HUES64 (cell line): Measurements from ENCODE around the gene MAGED1.
"Not testable (repeated sequence)": the region's sequence is repeated elsewhere in the genome, so short reads cannot be mapped to it uniquely, and the experiment has no call there.

ENCODE experiments used
- H3K27ac ChIP-seq: 2 replicates; pipeline ENCODE4 v1.7.0; 2013; ENCODE audit warnings: low read depth, low read length, inconsistent platforms
- H3K27me3 ChIP-seq: 2 replicates; pipeline ENCODE4 v1.6.1; 2013; ENCODE audit warnings: mild to moderate bottlenecking, low read length; ENCODE audit not compliant: insufficient read depth
- H3K36me3 ChIP-seq: 2 replicates; pipeline ENCODE4 v1.6.1; 2013; ENCODE audit warnings: mild to moderate bottlenecking, low read length; ENCODE audit not compliant: insufficient read depth
- H3K4me1 ChIP-seq: 2 replicates; pipeline ENCODE4 v1.6.1; 2013; ENCODE audit warnings: mild to moderate bottlenecking, low read length, moderate library complexity; ENCODE audit not compliant: insufficient read depth
- H3K4me3 ChIP-seq: 2 replicates; pipeline ENCODE4 v1.5.1; 2013; ENCODE audit warnings: mild to moderate bottlenecking, low read length, moderate library complexity
- H3K9ac ChIP-seq: 2 replicates; pipeline ENCODE4 v1.6.1; 2013; ENCODE audit warnings: mild to moderate bottlenecking, low read depth, low read length
- H3K9me3 ChIP-seq: 2 replicates; pipeline ENCODE4 v1.6.1; 2013; ENCODE audit warnings: low read depth, low read length; ENCODE audit not compliant: insufficient read depth
- WGBS: fragments of 150-250, 120-280 bp; methylation state at CpG from one replicate; pipeline ENCODE4 v1.1.7; 2013; ENCODE audit warnings: missing lambda C conversion rate; 5-methylcytosine and 5-hydroxymethylcytosine counted together

The MAGED1 gene

GRCh38 chrX:51896626-51897025, 3.2 kb downstream of the MAGED1 start:
- Histone ChIP-seq H3K4me1 (peaks cover 5% of the 10 kb centered on the region; the same call in 1 of the 2 replicates), H3K36me3 (peaks cover 64% of the 10 kb centered on the region), H3K9ac (no peak overlapping the region), H3K4me3 (no peak overlapping the region), H3K27ac (no peak overlapping the region), H3K27me3 (no peaks in the 10 kb centered on the region), H3K9me3 (no peaks in the 10 kb centered on the region)
- 98% methylated on average over 12 of the region's 12 CpGs for WGBS

DNA sequence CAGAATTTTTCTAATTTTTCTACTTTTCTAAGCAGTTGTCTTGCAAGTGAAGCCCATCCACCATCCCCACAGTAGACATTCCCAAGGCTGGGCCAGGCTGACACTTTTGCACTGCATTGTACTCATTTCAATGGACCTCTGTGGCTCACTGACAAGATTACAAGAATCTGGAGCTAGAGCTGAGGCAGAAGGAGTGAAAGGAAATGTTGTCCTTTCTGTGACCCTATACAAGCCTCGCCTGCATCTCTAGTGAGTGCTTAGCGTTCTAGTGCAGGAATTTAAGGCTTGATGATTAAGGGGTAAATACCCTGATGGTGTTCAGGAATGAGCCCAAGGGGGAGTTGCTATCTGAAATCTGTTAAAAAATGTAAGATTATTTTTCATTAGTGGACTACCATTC, 6.3 kb downstream of the MAGED1 start:
- Histone ChIP-seq H3K4me3 (no peak overlapping the region), H3K27ac (no peak overlapping the region), H3K9me3 (no peaks in the 10 kb centered on the region), H3K36me3 (peaks cover 80% of the 10 kb centered on the region), H3K4me1 (peaks cover 5% of the 10 kb centered on the region; the same call in 1 of the 2 replicates), H3K9ac (no peak overlapping the region), H3K27me3 (no peaks in the 10 kb centered on the region)
- 93% methylated on average over 2 of the region's 2 CpGs for WGBS

GRCh38 chrX:51902510-51903050, 9.2 kb downstream of the MAGED1 start:
- Histone ChIP-seq H3K36me3 (peaks cover 55% of the 10 kb centered on the region), H3K9me3 (no peaks in the 10 kb centered on the region), H3K27ac (no peak overlapping the region), H3K4me1 (no peaks in the 10 kb centered on the region), H3K27me3 (no peaks in the 10 kb centered on the region), H3K9ac (no peak overlapping the region), H3K4me3 (no peak overlapping the region)
- 95% methylated on average over 4 of the region's 5 CpGs for WGBS

DNA sequence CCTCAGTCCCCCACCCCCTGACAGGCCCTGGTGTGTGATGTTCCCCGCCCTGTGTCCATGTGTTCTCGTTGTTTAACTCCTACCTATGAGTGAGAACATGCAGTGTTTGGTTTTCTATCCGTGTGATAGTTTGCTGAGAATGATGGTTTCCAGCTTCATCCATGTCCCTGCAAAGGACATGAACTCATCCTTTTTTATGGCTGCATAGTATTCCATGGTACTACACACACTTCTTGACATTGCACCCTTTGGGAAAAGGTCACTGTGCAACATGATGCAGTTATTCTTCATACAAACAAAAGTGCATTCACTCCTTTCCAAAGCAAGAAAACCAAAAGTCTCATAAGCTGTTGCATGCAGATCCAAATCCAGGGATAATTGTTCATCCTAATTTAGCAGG, 11.7 kb downstream of the MAGED1 start:
- not testable (repeated sequence) for H3K27me3 ChIP-seq, H3K9ac ChIP-seq, H3K4me3 ChIP-seq, H3K4me1 ChIP-seq, H3K27ac ChIP-seq, H3K9me3 ChIP-seq
- peaks cover 31% of the 10 kb centered on the region for H3K36me3 ChIP-seq
- WGBS = no CpG with 5 or more reads among the region's 3 CpGs

DNA sequence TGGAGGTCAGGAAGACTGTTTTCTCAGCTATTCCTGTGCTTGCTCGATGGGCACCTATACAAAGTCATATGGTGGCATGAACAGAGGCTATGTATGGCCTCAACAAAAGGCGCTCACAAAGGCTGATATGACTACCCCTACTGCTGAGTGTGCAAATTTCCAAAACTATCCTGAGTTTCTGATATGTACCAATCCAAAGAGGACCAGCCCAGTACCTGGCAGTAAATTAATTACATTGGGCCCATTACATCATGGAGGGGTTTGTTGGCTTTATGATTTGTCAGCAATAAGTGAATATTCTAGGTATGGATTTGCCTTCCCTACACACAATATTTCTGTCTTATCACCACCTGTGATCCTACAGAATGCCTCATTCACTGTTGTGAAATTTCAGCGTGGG, 12.3 kb downstream of the MAGED1 start:
- H3K27ac ChIP-seq = no peak overlapping the region
- H3K4me3 ChIP-seq = no peak overlapping the region

DNA sequence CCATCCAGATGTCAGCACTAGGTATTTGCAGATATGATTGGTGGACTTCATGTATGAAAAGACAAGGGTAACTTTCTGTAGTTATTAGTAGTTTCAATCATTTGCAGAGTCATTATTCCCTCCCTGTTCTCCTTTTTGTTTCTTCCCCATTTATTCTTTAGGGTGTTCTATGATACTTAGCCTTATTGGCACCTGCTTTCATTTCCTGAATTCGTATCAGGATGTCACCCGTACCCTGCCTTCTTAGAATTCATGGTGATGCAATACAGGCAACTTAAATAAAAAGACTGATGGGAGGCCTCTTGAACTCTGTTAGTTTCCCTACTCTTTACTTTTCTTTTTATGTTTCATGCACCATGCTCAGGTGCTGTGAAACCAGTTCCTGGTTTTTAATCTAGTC, 24.2 kb downstream of the MAGED1 start:
- Histone ChIP-seq H3K9ac (no peak overlapping the region), H3K4me1 (no peaks in the 10 kb centered on the region)

More for the DNA sequence above, 12.3 kb downstream of the MAGED1 start:
- H3K36me3 ChIP-seq = peaks cover 26% of the 10 kb centered on the region
- no peaks in the 10 kb centered on the region for H3K4me1 ChIP-seq
- no peak overlapping the region for H3K9ac ChIP-seq
- H3K9me3 ChIP-seq = no peaks in the 10 kb centered on the region
- no peaks in the 10 kb centered on the region for H3K27me3 ChIP-seq
- WGBS = 91% methylated on average over 3 of the region's 3 CpGs

DNA sequence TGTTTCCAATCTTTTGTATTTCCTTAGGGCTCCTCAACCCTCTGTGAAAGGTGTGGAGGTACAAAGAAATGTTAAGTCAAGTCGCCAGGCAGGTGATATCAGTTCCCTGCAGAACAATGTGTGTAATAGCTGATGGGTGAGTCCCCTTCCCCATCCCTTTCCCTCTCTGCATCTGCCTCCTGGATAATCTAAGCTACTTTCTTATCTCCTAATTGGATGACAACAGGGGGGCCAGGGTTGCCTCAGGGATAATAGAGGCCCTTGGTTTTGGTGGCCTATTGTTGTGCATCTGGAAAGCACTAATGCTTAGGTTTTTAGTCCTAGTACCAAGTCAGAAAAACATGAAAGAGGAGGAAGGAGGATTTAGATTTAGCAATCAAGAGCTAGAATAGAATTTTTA, 29.1 kb downstream of the MAGED1 start:
- Histone ChIP-seq H3K27ac (no peak overlapping the region), H3K4me3 (no peak overlapping the region), H3K27me3 (no peaks in the 10 kb centered on the region), H3K9ac (no peak overlapping the region), H3K36me3 (no peaks in the 10 kb centered on the region), H3K4me1 (no peaks in the 10 kb centered on the region), H3K9me3 (no peaks in the 10 kb centered on the region)
- WGBS = 80% methylated on average over 1 of the region's 1 CpG

More for the DNA sequence above, 24.2 kb downstream of the MAGED1 start:
- Histone ChIP-seq H3K4me3 (no peak overlapping the region), H3K9me3 (no peaks in the 10 kb centered on the region), H3K27ac (no peak overlapping the region), H3K27me3 (no peaks in the 10 kb centered on the region), H3K36me3 (no peaks in the 10 kb centered on the region)
- WGBS = 96% methylated on average over 2 of the region's 2 CpGs

DNA sequence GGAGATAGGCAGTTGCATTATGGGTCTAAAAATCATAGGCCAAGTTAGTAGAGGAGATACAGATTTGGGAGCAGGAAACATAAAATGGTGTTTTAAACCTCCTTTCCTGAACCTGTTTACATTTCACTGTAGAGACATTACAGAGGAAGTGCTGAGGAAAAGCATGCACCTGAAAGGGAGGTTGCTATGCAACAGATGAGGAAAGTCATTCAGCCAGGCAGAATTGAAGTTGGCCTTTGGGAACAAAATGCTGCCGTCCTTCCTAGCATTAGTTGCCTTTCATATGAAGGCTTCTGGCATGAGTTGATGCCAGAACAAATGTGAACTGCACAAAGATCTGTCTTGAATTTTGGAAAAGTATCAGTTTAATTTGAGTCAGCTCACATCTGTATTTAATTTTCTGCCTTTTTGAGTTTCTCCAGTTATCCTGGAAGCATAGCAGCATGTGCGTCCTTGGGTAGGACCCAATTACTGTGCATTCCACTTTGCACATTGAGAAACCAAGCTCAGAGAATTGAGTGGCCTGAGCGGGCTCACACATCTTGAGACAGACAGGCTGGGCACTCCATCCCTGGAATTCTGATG, 38.2 kb downstream of the MAGED1 start:
- H3K4me1 ChIP-seq = no peaks in the 10 kb centered on the region
- H3K9me3 ChIP-seq = no peaks in the 10 kb centered on the region
- no peak overlapping the region for H3K4me3 ChIP-seq
- no peak overlapping the region for H3K27ac ChIP-seq
- H3K36me3 ChIP-seq = no peaks in the 10 kb centered on the region
- WGBS = 89% methylated on average over 3 of the region's 3 CpGs
- no peaks in the 10 kb centered on the region for H3K27me3 ChIP-seq
- no peak overlapping the region for H3K9ac ChIP-seq
